SK-N-SH (cell line): ENCODE measurements around the gene SPAG9.

Source experiments
- EP300 ChIP-seq, 2 experiments: IDR thresholded peaks; 2 replicates each; pipeline versions ENCODE4 v1.4.0 to v1.6.1; 2012; ENCODE audit warnings: borderline replicate concordance in 1 of 2, low read depth in 1 of 2, low read length in 1 of 2
- EZH2phosphoT487 ChIP-seq: fragments of 200-600 bp; sonication (generic); IDR thresholded peaks from 2 replicates; pipeline ENCODE4 v1.6.1; 2017; ENCODE audit warnings: low read depth, mixed run types, mild to moderate bottlenecking, antibody characterized with exemption, moderate library complexity, borderline replicate concordance
- JUND ChIP-seq: IDR thresholded peaks from 2 replicates; pipeline ENCODE4 v1.4.0; 2012
- NRF1 ChIP-seq: IDR thresholded peaks from 2 replicates; pipeline ENCODE4 v1.6.1; 2012; ENCODE audit warnings: low read depth, mild to moderate bottlenecking, low read length
- POLR2AphosphoS5 ChIP-seq: IDR thresholded peaks from 2 replicates; pipeline ENCODE4 v1.6.1; 2012; ENCODE audit warnings: low read depth, low read length
- RAD21 ChIP-seq: IDR thresholded peaks from 2 replicates; pipeline ENCODE4 v1.6.1; 2012; ENCODE audit warnings: mild to moderate bottlenecking, low read length
- RFX5 ChIP-seq: IDR thresholded peaks from 2 replicates; pipeline ENCODE4 v1.6.1; 2012; ENCODE audit warnings: mild to moderate bottlenecking, improper control_type of control experiment, low read length
- SIN3A ChIP-seq: IDR thresholded peaks from 2 replicates; pipeline ENCODE4 v1.6.1; 2012; ENCODE audit warnings: low read depth, mild to moderate bottlenecking, low read length, moderate library complexity, borderline replicate concordance
- TAF1 ChIP-seq: IDR thresholded peaks from 2 replicates; pipeline ENCODE4 v1.6.1; 2012; ENCODE audit warnings: low read depth, mild to moderate bottlenecking, low read length, moderate library complexity, borderline replicate concordance
- TEAD4 ChIP-seq: IDR thresholded peaks from 2 replicates; pipeline ENCODE4 v1.4.0; 2012; ENCODE audit warnings: mild to moderate bottlenecking, borderline replicate concordance; ENCODE audit not compliant: insufficient read depth
- YY1 ChIP-seq: IDR thresholded peaks from 2 replicates; pipeline ENCODE4 v1.4.0; 2012; ENCODE audit warnings: low read depth, mild to moderate bottlenecking
- TF ChIP-seq, protein P1 (sequence below): fragments of 200-600 bp; sonication (generic); IDR thresholded peaks from 2 replicates; pipeline ENCODE4 v1.6.1; 2017; ENCODE audit warnings: antibody characterized with exemption, mild to moderate bottlenecking, moderate library complexity
- TF ChIP-seq, protein P2 (sequence below): IDR thresholded peaks from 2 replicates; pipeline ENCODE4 v1.4.0; 2012; ENCODE audit warnings: low read depth

DNA sequence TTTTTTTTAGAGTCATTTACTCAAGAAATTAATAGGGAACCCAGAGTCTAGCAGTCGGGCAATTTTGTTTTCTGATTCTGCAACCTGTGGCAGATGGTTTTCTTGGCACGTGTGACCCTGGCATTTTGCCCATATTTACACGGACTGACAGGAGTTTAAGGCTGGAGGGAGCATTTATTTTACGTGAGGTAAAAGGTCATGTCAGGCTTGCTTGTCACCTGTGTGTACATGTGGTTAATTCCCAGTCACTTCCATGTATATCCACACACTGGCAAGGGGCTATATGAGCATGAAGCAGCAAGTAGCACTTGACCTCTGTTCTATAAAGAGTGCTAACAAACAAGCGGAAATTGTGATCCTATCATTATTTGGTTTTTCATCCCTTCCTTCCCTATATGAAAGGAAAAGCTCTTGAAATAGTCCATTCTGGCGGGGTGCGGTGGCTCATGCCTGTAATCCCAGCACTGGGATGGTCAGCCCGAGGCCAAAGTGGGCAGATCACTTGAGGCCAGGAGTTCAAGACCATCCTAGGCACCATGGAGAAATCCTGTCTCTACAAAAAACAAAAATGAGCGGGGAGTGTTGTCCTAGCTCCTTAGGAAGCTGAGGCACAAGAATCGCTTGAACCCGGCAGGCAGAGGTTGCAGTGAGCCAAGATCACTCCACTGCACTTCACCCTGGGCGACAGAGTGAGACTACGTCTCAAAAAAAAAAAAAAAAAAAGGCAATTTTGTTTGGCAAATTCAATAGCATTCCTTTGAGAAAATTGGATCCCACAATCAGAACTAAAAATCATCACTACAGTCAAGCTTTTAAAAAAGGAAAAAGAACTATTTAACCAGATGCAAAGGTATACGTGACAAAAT lies 2.1 kb downstream of the SPAG9 start:
- TF ChIP-seq POLR2AphosphoS5, result no peak
- TF ChIP-seq, protein P1, sequence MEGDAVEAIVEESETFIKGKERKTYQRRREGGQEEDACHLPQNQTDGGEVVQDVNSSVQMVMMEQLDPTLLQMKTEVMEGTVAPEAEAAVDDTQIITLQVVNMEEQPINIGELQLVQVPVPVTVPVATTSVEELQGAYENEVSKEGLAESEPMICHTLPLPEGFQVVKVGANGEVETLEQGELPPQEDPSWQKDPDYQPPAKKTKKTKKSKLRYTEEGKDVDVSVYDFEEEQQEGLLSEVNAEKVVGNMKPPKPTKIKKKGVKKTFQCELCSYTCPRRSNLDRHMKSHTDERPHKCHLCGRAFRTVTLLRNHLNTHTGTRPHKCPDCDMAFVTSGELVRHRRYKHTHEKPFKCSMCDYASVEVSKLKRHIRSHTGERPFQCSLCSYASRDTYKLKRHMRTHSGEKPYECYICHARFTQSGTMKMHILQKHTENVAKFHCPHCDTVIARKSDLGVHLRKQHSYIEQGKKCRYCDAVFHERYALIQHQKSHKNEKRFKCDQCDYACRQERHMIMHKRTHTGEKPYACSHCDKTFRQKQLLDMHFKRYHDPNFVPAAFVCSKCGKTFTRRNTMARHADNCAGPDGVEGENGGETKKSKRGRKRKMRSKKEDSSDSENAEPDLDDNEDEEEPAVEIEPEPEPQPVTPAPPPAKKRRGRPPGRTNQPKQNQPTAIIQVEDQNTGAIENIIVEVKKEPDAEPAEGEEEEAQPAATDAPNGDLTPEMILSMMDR, result no peak
- no peak for TF ChIP-seq RFX5
- TF ChIP-seq EZH2phosphoT487, result no peak
- TF ChIP-seq, protein P2, sequence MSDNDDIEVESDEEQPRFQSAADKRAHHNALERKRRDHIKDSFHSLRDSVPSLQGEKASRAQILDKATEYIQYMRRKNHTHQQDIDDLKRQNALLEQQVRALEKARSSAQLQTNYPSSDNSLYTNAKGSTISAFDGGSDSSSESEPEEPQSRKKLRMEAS, result no peak
- TF ChIP-seq TAF1, result no peak
- TF ChIP-seq YY1, result no peak
- TF ChIP-seq JUND, result no peak
- no peak for TF ChIP-seq SIN3A
- TF ChIP-seq EP300 (IDR thresholded peaks at IDR 0.05; ENCODE audit: borderline replicate concordance in 1 of 2, low read depth in 1 of 2, low read length in 1 of 2), result no peak
- TF ChIP-seq RAD21, result no peak
- TF ChIP-seq TEAD4, result no peak
- no peak for TF ChIP-seq NRF1
